Stimulated activated effector memory CD8-positive, alpha-beta T cell treated with anti-CD3 and anti-CD28 coated beads, Interleukin-12 subunit alpha, Interleukin-12 subunit beta, amount 100 ng/mL, for 72 hours (primary cell): ENCODE results near the gene EP300.
"Not testable (repeated sequence)": the region's sequence is repeated elsewhere in the genome, so short reads cannot be mapped to it uniquely, and the experiment has no call there.

Source experiments
- ATAC-seq: fragments of 150-1000 bp; cut with Tn5 transposase; 2 replicates; pipeline ENCODE4 v1.10.0; 2021
- DNase-seq, 2 donors: peaks; one replicate each; pipeline ENCODE4 v3.0.0; 2021 to 2022; ENCODE audit warnings: low spot score in 2 of 2
- H3K27ac Mint-ChIP-seq: one replicate; pipeline ENCODE4 v1.8.0; 2022; ENCODE audit warnings: mild to moderate bottlenecking, mixed read lengths
- H3K36me3 Mint-ChIP-seq: one replicate; pipeline ENCODE4 v1.8.0; 2022; ENCODE audit warnings: mild to moderate bottlenecking, mixed read lengths
- H3K4me1 Mint-ChIP-seq: one replicate; pipeline ENCODE4 v1.8.0; 2022; ENCODE audit warnings: mixed read lengths
- H3K4me3 Mint-ChIP-seq: one replicate; pipeline ENCODE4 v1.8.0; 2022; ENCODE audit warnings: mild to moderate bottlenecking, mixed read lengths
- H3K9me3 Mint-ChIP-seq: one replicate; pipeline ENCODE4 v1.8.0; 2022; ENCODE audit warnings: mixed read lengths

EP300 gene

GRCh38 chr22:41106122-41106968 is 14.0 kb downstream of the EP300 start:
- H3K36me3 Mint-ChIP-seq, result peaks cover 64% of the 10 kb centered on the region
- DNase-seq (peak in 1 of 2 donors; percentile 58), ATAC-seq (peak; percentile 86)
- H3K4me1 Mint-ChIP-seq, result peaks cover 38% of the 10 kb centered on the region
- H3K9me3 Mint-ChIP-seq, result no peaks in the 10 kb centered on the region
- H3K4me3 Mint-ChIP-seq, result peak overlapping the region; percentile 9
- peak overlapping the region; percentile 39 for H3K27ac Mint-ChIP-seq

- not testable (repeated sequence) for H3K9me3 Mint-ChIP-seq, DNase-seq, ATAC-seq
- Mint-ChIP-seq H3K4me3 (peak overlapping the region; percentile 9), H3K4me1 (peaks cover 33% of the 10 kb centered on the region), H3K36me3 (peaks cover 64% of the 10 kb centered on the region), H3K27ac (peak overlapping the region; percentile 39)
Measured at GRCh38 chr22:41106969-41107325, 14.6 kb downstream of the EP300 start.

GRCh38 chr22:41110968-41111367 is 18.6 kb downstream of the EP300 start:
- no peak for ATAC-seq
- Mint-ChIP-seq H3K9me3 (no peaks in the 10 kb centered on the region), H3K4me1 (peaks cover 32% of the 10 kb centered on the region), H3K27ac (no peak overlapping the region), H3K4me3 (no peak overlapping the region), H3K36me3 (peaks cover 72% of the 10 kb centered on the region)
- no peak for DNase-seq

- Mint-ChIP-seq H3K27ac (no peak overlapping the region), H3K9me3 (no peaks in the 10 kb centered on the region), H3K36me3 (peaks cover 81% of the 10 kb centered on the region), H3K4me3 (no peak overlapping the region), H3K4me1 (peaks cover 51% of the 10 kb centered on the region)
- DNase-seq (no peak), ATAC-seq (no peak)
Measured at GRCh38 chr22:41116342-41116741, 23.9 kb downstream of the EP300 start.

- peaks cover 47% of the 10 kb centered on the region for H3K4me1 Mint-ChIP-seq
- no peaks in the 10 kb centered on the region for H3K9me3 Mint-ChIP-seq
- ATAC-seq, result peak; percentile 61
- H3K4me3 Mint-ChIP-seq, result no peak overlapping the region
- peaks cover 81% of the 10 kb centered on the region for H3K36me3 Mint-ChIP-seq
- DNase-seq, result no peak
- peak overlapping the region; percentile 56 for H3K27ac Mint-ChIP-seq
Measured at GRCh38 chr22:41117127-41117965, 25.0 kb downstream of the EP300 start.

- Mint-ChIP-seq H3K27ac (peak overlapping the region; percentile 33), H3K4me3 (no peak overlapping the region), H3K9me3 (no peaks in the 10 kb centered on the region), H3K4me1 (peaks cover 23% of the 10 kb centered on the region), H3K36me3 (peaks cover 100% of the 10 kb centered on the region)
- ATAC-seq (no peak), DNase-seq (no peak)
Measured at GRCh38 chr22:41123151-41123550, 30.8 kb downstream of the EP300 start.

- Mint-ChIP-seq H3K4me1 (peaks cover 23% of the 10 kb centered on the region), H3K36me3 (peaks cover 100% of the 10 kb centered on the region), H3K9me3 (no peaks in the 10 kb centered on the region), H3K27ac (no peak overlapping the region), H3K4me3 (no peak overlapping the region)
- DNase-seq, result no peak
- ATAC-seq, result no peak
Measured at GRCh38 chr22:41124086-41124485, 31.7 kb downstream of the EP300 start.

- no peak for DNase-seq
- no peak for ATAC-seq
- H3K4me3 Mint-ChIP-seq, result no peak overlapping the region
- H3K9me3 Mint-ChIP-seq, result no peaks in the 10 kb centered on the region
- H3K4me1 Mint-ChIP-seq, result peaks cover 10% of the 10 kb centered on the region
- no peak overlapping the region for H3K27ac Mint-ChIP-seq
- peaks cover 100% of the 10 kb centered on the region for H3K36me3 Mint-ChIP-seq
Measured at GRCh38 chr22:41127451-41127850, 35.1 kb downstream of the EP300 start.

- Mint-ChIP-seq H3K36me3 (peaks cover 100% of the 10 kb centered on the region), H3K4me3 (no peak overlapping the region), H3K4me1 (peaks cover 1% of the 10 kb centered on the region), H3K27ac (no peak overlapping the region), H3K9me3 (no peaks in the 10 kb centered on the region)
- DNase-seq (no peak), ATAC-seq (no peak)
Measured at GRCh38 chr22:41128606-41129005, 36.2 kb downstream of the EP300 start.

- no peak overlapping the region for H3K27ac Mint-ChIP-seq
- no peaks in the 10 kb centered on the region for H3K9me3 Mint-ChIP-seq
- no peak overlapping the region for H3K4me3 Mint-ChIP-seq
- no peak for ATAC-seq
- H3K36me3 Mint-ChIP-seq, result peaks cover 100% of the 10 kb centered on the region
- no peak for DNase-seq
- H3K4me1 Mint-ChIP-seq, result no peaks in the 10 kb centered on the region
Measured at GRCh38 chr22:41132550-41132949, 40.2 kb downstream of the EP300 start.

GRCh38 chr22:41140365-41140957 is 48.1 kb downstream of the EP300 start:
- ATAC-seq (no peak), DNase-seq (no peak)
- no peak overlapping the region for H3K4me3 Mint-ChIP-seq
- H3K27ac Mint-ChIP-seq, result no peak overlapping the region
- no peaks in the 10 kb centered on the region for H3K4me1 Mint-ChIP-seq
- peaks cover 100% of the 10 kb centered on the region for H3K36me3 Mint-ChIP-seq
- H3K9me3 Mint-ChIP-seq, result no peaks in the 10 kb centered on the region

- not testable (repeated sequence) for H3K27ac Mint-ChIP-seq, DNase-seq, H3K4me3 Mint-ChIP-seq, ATAC-seq, H3K9me3 Mint-ChIP-seq, H3K4me1 Mint-ChIP-seq
- peaks cover 100% of the 10 kb centered on the region for H3K36me3 Mint-ChIP-seq
Measured at GRCh38 chr22:41145921-41146320, 53.5 kb downstream of the EP300 start.

- H3K9me3 Mint-ChIP-seq, result no peaks in the 10 kb centered on the region
- H3K36me3 Mint-ChIP-seq, result peaks cover 100% of the 10 kb centered on the region
- H3K4me1 Mint-ChIP-seq, result peaks cover 5% of the 10 kb centered on the region
- no peak overlapping the region for H3K4me3 Mint-ChIP-seq
- DNase-seq (no peak), ATAC-seq (no peak)
- no peak overlapping the region for H3K27ac Mint-ChIP-seq
Measured at GRCh38 chr22:41146573-41146972, 54.2 kb downstream of the EP300 start.

- ATAC-seq (no peak), DNase-seq (no peak)
- no peak overlapping the region for H3K4me3 Mint-ChIP-seq
- no peaks in the 10 kb centered on the region for H3K9me3 Mint-ChIP-seq
- H3K36me3 Mint-ChIP-seq, result peaks cover 100% of the 10 kb centered on the region
- H3K27ac Mint-ChIP-seq, result no peak overlapping the region
- H3K4me1 Mint-ChIP-seq, result peaks cover 5% of the 10 kb centered on the region
Measured at GRCh38 chr22:41147722-41148121, 55.3 kb downstream of the EP300 start.

- no peaks in the 10 kb centered on the region for H3K9me3 Mint-ChIP-seq
- H3K27ac Mint-ChIP-seq, result no peak overlapping the region
- DNase-seq, result no peak
- H3K4me1 Mint-ChIP-seq, result peaks cover 5% of the 10 kb centered on the region
- peaks cover 100% of the 10 kb centered on the region for H3K36me3 Mint-ChIP-seq
- H3K4me3 Mint-ChIP-seq, result no peak overlapping the region
- ATAC-seq, result no peak
Measured at GRCh38 chr22:41152902-41153301, 60.5 kb downstream of the EP300 start.
